Neuron (in vitro differentiated cells): ENCODE results near the gene ARPP19.
A peak's percentile ranks its signal among the peaks of the same experiment; 100 is the strongest.
"Not testable (repeated sequence)": the region's sequence is repeated elsewhere in the genome, so short reads cannot be mapped to it uniquely, and the experiment has no call there.

Experiments
- H2AFZ ChIP-seq: one replicate; pipeline ENCODE4 v1.6.1; 2013; ENCODE audit warnings: low read depth, mild to moderate bottlenecking, inconsistent platforms, low read length, moderate library complexity
- H3K27me3 ChIP-seq: one replicate; pipeline ENCODE4 v1.6.1; 2013; ENCODE audit warnings: low read length; ENCODE audit not compliant: insufficient read depth
- H3K36me3 ChIP-seq: one replicate; pipeline ENCODE4 v1.6.1; 2013; ENCODE audit warnings: low read length; ENCODE audit not compliant: insufficient read depth
- H3K4me1 ChIP-seq: one replicate; pipeline ENCODE4 v1.6.1; 2013; ENCODE audit warnings: low read length; ENCODE audit not compliant: insufficient read depth
- H3K4me3 ChIP-seq: 2 replicates; pipeline ENCODE4 v1.5.1; 2013; ENCODE audit warnings: mild to moderate bottlenecking, low read length, moderate library complexity
- H3K9me3 ChIP-seq: one replicate; pipeline ENCODE4 v1.6.1; 2013; ENCODE audit warnings: low read length

ARPP19 gene

GRCh38 chr15:52568601-52569585, at the start of gene ARPP19:
TSS of gene ARPP19 (minus strand) at chr15:52569030. CDS start at chr15:52568892, 138 bp downstream.
- no peaks in the 10 kb centered on the region for H3K27me3 ChIP-seq
- peaks cover 3% of the 10 kb centered on the region for H3K9me3 ChIP-seq
- peak within 1 kb of the TSS; percentile 72 for H3K4me3 ChIP-seq
- no peaks in the 10 kb centered on the region for H3K36me3 ChIP-seq
- peak within 1 kb of the TSS; percentile 93 for H2AFZ ChIP-seq
- peaks cover 16% of the 10 kb centered on the region for H3K4me1 ChIP-seq

- Histone ChIP-seq H3K4me3 (no peak overlapping the region), H3K27me3 (no peaks in the 10 kb centered on the region), H3K4me1 (no peaks in the 10 kb centered on the region), H2AFZ (no peak overlapping the region), H3K36me3 (peaks cover 6% of the 10 kb centered on the region), H3K9me3 (peaks cover 2% of the 10 kb centered on the region)
These were observed 48.2 kb upstream of the ARPP19 start for GRCh38 chr15:52617026-52617425.

- H3K36me3 ChIP-seq = peaks cover 18% of the 10 kb centered on the region
- H3K9me3 ChIP-seq = peaks cover 2% of the 10 kb centered on the region
- H3K4me3 ChIP-seq = no peak overlapping the region
- H3K27me3 ChIP-seq = no peaks in the 10 kb centered on the region
- no peak overlapping the region for H2AFZ ChIP-seq
- H3K4me1 ChIP-seq = no peaks in the 10 kb centered on the region
These were observed 46.5 kb upstream of the ARPP19 start for GRCh38 chr15:52615302-52615701.

- peaks cover 10% of the 10 kb centered on the region for H3K9me3 ChIP-seq
- no peak overlapping the region for H3K4me3 ChIP-seq
- H3K4me1 ChIP-seq = no peaks in the 10 kb centered on the region
- H3K36me3 ChIP-seq = peaks cover 49% of the 10 kb centered on the region
- no peak overlapping the region for H2AFZ ChIP-seq
- H3K27me3 ChIP-seq = no peaks in the 10 kb centered on the region
These were observed 40.8 kb upstream of the ARPP19 start for GRCh38 chr15:52609593-52609992.

- Histone ChIP-seq H3K27me3 (no peaks in the 10 kb centered on the region), H3K4me3 (no peak overlapping the region), H3K9me3 (no peaks in the 10 kb centered on the region), H3K4me1 (no peaks in the 10 kb centered on the region), H3K36me3 (peaks cover 26% of the 10 kb centered on the region), H2AFZ (no peak overlapping the region)
These were observed 15.6 kb upstream of the ARPP19 start for GRCh38 chr15:52584414-52584813.

DNA sequence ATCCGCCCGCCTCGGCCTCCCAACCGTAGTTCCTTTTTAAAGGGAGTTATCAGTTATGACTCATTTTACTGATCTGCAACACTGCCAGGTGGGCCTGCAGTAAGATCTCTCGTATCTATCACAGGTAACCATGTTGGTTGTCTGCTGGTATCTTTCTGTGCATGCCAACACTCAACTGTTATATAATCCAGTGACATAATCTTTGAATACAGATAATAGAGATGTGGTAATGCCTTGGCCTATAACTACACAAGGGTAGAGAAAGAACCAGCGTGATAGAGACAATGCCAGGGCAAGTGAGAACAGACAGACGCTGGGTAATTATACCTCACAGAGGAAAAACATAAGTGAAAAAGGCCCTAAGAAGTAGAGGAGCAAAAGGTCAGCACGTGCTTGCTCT, 11.0 kb upstream of the ARPP19 start:
- H3K9me3 ChIP-seq = no peaks in the 10 kb centered on the region
- peaks cover 21% of the 10 kb centered on the region for H3K36me3 ChIP-seq
- H3K4me1 ChIP-seq = no peaks in the 10 kb centered on the region
- H2AFZ ChIP-seq = no peak overlapping the region
- H3K27me3 ChIP-seq = no peaks in the 10 kb centered on the region
- no peak overlapping the region for H3K4me3 ChIP-seq

GRCh38 chr15:52576692-52577091, 7.9 kb upstream of the ARPP19 start:
- H3K4me1 ChIP-seq = no peaks in the 10 kb centered on the region
- no peaks in the 10 kb centered on the region for H3K9me3 ChIP-seq
- peaks cover under 1% of the 10 kb centered on the region for H3K36me3 ChIP-seq
- H3K27me3 ChIP-seq = no peaks in the 10 kb centered on the region
- H2AFZ ChIP-seq = no peak overlapping the region
- no peak overlapping the region for H3K4me3 ChIP-seq

DNA sequence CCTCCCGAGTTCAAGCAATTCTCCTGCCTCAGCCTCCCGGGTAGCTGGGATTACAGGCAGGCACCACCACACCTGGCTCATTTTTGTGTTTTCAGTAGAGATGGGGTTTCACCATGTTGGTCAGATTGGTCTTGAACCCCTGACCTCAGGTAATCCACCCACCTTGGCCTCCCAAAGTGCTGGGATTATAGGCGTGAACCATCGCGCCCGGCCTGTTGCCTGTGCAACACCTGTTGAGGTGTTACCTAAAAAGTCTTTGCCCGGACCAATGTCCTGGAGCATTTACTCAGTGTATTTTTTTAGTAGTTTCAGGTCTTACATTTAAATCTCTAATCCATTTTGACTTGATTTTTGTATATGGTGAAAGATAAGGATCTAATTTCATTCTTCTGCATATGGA, 6.7 kb upstream of the ARPP19 start:
- not testable (repeated sequence) for H3K36me3 ChIP-seq, H3K27me3 ChIP-seq, H2AFZ ChIP-seq, H3K4me3 ChIP-seq, H3K9me3 ChIP-seq, H3K4me1 ChIP-seq

DNA sequence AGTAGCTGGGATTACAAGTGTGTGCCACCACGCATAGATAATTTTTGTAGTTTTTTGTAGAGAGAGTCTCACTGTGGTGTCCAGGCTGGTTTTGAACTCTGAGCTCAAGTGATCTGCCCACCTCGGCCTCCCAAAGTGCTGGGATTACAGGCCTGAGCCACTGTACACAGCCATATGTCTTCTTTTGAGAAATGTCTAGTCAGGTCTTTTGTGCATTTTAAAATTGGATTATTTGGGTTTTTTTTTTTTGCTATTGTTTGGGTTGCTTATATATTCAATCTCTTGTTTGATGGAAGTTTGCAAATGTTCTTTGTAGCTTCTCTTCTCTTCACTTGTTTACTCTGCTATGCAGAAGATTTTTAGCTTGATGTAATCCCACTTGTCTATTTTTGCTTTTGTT, 6.2 kb upstream of the ARPP19 start:
- Histone ChIP-seq H3K4me3 (no peak overlapping the region), H3K27me3 (no peaks in the 10 kb centered on the region), H2AFZ (no peak overlapping the region), H3K4me1 (no peaks in the 10 kb centered on the region), H3K9me3 (no peaks in the 10 kb centered on the region), H3K36me3 (no peaks in the 10 kb centered on the region)

DNA sequence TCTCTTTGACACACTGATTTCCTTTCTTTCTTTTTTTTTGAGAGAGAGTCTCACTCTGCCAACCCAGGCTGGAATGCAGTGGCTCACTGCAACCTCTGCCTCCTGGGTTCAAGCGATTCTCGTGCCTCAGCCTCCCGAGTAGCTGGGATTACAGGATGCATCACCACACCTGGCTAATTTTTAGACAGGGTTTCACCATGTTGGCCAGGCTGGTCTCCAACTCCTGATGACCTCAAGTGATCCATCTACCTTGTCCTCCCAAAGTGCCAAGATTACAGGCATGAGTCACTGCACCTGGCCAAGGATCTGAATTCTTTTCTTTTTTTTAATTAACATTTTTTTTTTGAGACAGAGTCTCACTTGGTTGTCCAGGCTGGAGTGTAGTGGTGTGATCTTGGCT, 5.8 kb upstream of the ARPP19 start:
- not testable (repeated sequence) for H3K9me3 ChIP-seq, H3K36me3 ChIP-seq, H3K27me3 ChIP-seq, H3K4me1 ChIP-seq, H2AFZ ChIP-seq, H3K4me3 ChIP-seq

DNA sequence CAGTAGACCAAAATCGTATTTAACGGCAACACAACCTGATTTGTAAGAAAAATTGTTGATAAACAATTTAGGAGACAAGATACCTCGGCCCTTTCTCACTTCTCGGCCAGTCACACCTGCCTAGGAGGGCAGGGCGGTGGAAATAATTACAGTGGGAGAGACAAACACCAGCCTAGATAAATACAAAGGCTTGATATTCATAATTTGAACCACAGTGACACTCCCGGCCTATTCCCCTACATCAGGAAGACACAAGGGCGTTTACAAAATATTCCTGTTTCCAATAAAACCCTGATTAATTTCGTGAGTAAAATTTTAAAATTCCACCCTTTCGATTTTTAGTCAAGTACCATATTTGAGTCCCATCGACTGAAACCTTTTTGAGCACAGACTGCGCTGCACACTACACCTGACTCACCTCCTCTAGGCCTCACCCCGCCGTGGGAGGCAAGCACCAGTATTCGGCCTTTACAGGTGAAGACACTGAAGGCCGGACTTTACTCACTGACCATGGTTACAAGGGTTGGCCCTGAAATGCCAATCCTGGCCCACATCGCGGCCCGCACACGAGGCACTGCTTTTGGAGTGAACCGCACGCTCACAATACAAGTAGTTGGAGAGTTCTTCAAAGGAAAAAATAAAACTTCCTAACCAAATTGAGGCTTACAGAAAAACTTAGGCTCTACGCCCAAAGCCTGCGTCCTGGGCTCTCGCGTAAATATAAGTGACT, 794 bp downstream of the ARPP19 start:
- H3K36me3 ChIP-seq = no peaks in the 10 kb centered on the region
- H2AFZ ChIP-seq = peak overlapping the region; percentile 93
- H3K9me3 ChIP-seq = peaks cover 3% of the 10 kb centered on the region
- H3K4me1 ChIP-seq = peaks cover 16% of the 10 kb centered on the region
- H3K4me3 ChIP-seq = peak overlapping the region; percentile 72
- H3K27me3 ChIP-seq = no peaks in the 10 kb centered on the region

DNA sequence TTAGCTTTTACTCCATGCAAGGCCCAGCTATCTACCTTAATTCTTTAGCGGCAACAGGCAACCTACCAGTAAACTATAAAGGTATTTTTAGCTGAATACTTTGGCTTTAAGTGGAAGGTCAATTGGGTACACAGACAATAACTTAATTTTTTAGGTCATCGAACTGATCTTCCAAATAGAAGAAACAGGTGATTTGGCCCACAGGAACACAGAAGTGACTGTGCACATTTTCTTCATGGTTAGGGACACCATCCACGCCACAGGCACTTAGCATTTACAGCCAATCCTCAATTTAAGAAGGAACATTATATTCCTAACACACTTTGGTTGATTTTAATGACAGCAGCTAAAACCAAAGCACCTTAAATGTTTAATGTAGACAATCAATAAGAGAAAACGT, 1.9 kb downstream of the ARPP19 start:
- Histone ChIP-seq H3K4me3 (peak overlapping the region; percentile 72), H3K27me3 (no peaks in the 10 kb centered on the region), H3K36me3 (no peaks in the 10 kb centered on the region), H2AFZ (no peak overlapping the region), H3K9me3 (peaks cover 3% of the 10 kb centered on the region), H3K4me1 (peaks cover 16% of the 10 kb centered on the region)
